Hypothalamus (tissue), 51 donors: Measurements from ENCODE around the gene GARRE1.
A peak's percentile ranks its signal among the peaks of the same experiment; 100 is the strongest.
"Not testable (repeated sequence)": the region's sequence is repeated elsewhere in the genome, so short reads cannot be mapped to it uniquely, and the experiment has no call there.

Source experiments
- DNase-seq, 51 donors: peaks; one replicate each; lab custom pipeline; 2025; lab: John Stamatoyannopoulos, UW

GARRE1 gene

GRCh38 chr19:34231439-34231838, 22.9 kb upstream of the GARRE1 start:
- no peak for DNase-seq

- DNase-seq: peak in 31 of 51 donors; percentile 2 to 63 (median 31)
These were observed 21.5 kb upstream of the GARRE1 start for GRCh38 chr19:34232566-34233481.

- no peak for DNase-seq
These were observed 18.9 kb upstream of the GARRE1 start for GRCh38 chr19:34235425-34235940.

GRCh38 chr19:34236035-34236987, 18.0 kb upstream of the GARRE1 start:
- DNase-seq: no peak

GRCh38 chr19:34237283-34237682, 17.1 kb upstream of the GARRE1 start:
- no peak for DNase-seq

GRCh38 chr19:34237939-34238338, 16.4 kb upstream of the GARRE1 start:
- DNase-seq: no peak

- DNase-seq: no peak
These were observed 12.6 kb upstream of the GARRE1 start for GRCh38 chr19:34241513-34242337.

- not testable (repeated sequence) for DNase-seq
These were observed 11.0 kb upstream of the GARRE1 start for GRCh38 chr19:34243138-34243875.

GRCh38 chr19:34243876-34244578, 10.3 kb upstream of the GARRE1 start:
- no peak for DNase-seq

GRCh38 chr19:34244611-34245299, 9.6 kb upstream of the GARRE1 start:
- DNase-seq: no peak

GRCh38 chr19:34246340-34246739, 8.0 kb upstream of the GARRE1 start:
- no peak for DNase-seq

GRCh38 chr19:34248941-34249340, 5.4 kb upstream of the GARRE1 start:
- no peak for DNase-seq

GRCh38 chr19:34253167-34253566, 1.2 kb upstream of the GARRE1 start:
- not testable (repeated sequence) for DNase-seq

- DNase-seq: not testable (repeated sequence)
These were observed 691 bp upstream of the GARRE1 start for GRCh38 chr19:34253681-34254045.

- DNase-seq: peak in 22 of 51 donors; percentile 10 to 77 (median 52)
These were observed 511 bp downstream of the GARRE1 start for GRCh38 chr19:34254698-34255432.

- DNase-seq: no peak
These were observed 1.2 kb downstream of the GARRE1 start for GRCh38 chr19:34255546-34255945.

- DNase-seq: no peak
These were observed 2.6 kb downstream of the GARRE1 start for GRCh38 chr19:34256835-34257558.
